Measurements from ENCODE around the gene NKAIN1.

GRCh38 chr1:31215065-31215570, 24.6 kb downstream of the NKAIN1 start:
- TF ChIP-seq CTCF (IDR thresholded peaks at IDR 0.05; ENCODE audit: low read depth, low read length, poor library complexity, severe bottlenecking) = no peak
- TF ChIP-seq EZH2phosphoT487 (IDR thresholded peaks at IDR 0.05; ENCODE audit: borderline replicate concordance, low read length) = no peak

Measured in DOHH2 (cell line).